ENCODE data around the gene NOCT.

Gene NOCT

DNA sequence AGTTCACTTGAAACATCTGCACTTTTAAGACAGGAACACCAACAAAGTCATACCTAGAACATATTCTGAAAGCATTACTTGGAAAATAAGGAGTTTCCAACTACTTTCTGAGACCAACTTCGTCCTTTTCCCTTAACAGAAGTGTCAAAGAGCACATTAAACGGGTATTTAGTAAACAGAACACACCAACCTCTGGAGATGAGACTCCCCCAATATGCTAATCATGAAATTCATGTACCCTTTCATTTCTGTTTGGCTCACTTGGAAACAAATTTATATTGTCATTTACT lies 69.2 kb downstream of the NOCT start:
- TF ChIP-seq, protein P1, sequence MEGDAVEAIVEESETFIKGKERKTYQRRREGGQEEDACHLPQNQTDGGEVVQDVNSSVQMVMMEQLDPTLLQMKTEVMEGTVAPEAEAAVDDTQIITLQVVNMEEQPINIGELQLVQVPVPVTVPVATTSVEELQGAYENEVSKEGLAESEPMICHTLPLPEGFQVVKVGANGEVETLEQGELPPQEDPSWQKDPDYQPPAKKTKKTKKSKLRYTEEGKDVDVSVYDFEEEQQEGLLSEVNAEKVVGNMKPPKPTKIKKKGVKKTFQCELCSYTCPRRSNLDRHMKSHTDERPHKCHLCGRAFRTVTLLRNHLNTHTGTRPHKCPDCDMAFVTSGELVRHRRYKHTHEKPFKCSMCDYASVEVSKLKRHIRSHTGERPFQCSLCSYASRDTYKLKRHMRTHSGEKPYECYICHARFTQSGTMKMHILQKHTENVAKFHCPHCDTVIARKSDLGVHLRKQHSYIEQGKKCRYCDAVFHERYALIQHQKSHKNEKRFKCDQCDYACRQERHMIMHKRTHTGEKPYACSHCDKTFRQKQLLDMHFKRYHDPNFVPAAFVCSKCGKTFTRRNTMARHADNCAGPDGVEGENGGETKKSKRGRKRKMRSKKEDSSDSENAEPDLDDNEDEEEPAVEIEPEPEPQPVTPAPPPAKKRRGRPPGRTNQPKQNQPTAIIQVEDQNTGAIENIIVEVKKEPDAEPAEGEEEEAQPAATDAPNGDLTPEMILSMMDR (IDR thresholded peaks at IDR 0.05; ENCODE audit: low read depth, low read length): no peak
- no peak for DNase-seq (ENCODE audit: low read depth in 2 of 2)
- peak overlapping the region; percentile 90 to 97 for H3K4me3 ChIP-seq (replicated peaks in 1 of 2; ENCODE audit: low read depth in 2 of 2, low read length in 2 of 2)

DNA sequence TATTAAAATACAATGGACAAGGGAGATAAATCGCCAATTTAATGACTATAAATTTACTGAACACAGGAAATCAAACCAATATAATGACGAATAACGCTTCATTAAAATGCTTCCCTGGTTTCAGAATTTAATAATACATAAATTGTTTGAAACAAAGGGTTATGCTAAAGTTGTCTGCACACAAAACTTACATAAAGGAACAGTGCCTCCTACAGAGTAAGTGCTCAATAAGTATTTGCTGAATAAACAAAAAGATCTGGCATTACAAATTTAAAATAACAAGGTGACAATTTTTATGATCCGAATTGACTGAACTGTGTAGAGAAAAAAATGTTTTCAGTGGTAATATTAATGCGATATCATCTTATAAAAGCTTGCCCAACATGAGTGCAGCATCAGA lies 69.6 kb downstream of the NOCT start:
- H3K4me3 ChIP-seq (replicated peaks in 1 of 2; ENCODE audit: low read depth in 2 of 2, low read length in 2 of 2): no peak overlapping the region
- TF ChIP-seq, protein P1 (IDR thresholded peaks at IDR 0.05; ENCODE audit: low read depth, low read length): peak; percentile 22

DNA sequence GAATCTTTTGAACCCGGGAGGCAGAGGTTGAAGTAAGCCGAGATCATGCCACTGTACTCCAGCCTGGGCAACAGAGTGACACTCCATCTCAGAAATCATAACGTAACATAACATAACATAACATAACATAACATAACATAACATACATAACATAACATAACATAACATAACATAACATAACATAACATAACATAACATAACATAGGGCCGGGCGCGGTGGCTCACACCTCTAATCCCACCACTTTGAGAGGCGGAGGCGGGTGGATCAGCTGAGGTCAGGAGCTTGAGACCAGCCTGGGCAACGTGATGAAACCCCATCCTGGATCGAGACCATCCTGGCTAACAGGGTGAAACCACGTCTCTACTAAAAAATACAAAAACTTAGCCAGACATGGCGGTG lies 76.7 kb downstream of the NOCT start:
- TF ChIP-seq, protein P1 (IDR thresholded peaks at IDR 0.05; ENCODE audit: low read depth, low read length): no peak
- no peak overlapping the region for H3K4me3 ChIP-seq (replicated peaks in 1 of 2; ENCODE audit: low read depth in 2 of 2, low read length in 2 of 2)
- no peak for DNase-seq (ENCODE audit: low read depth in 2 of 2)

More for the DNA sequence above, 69.6 kb downstream of the NOCT start:
- peak; percentile 42 to 46 for DNase-seq (ENCODE audit: low read depth in 2 of 2)

All from cardiac fibroblast (primary cell).